SK-N-SH treated with all-trans-retinoic acid at 6 μM for 48 hours (cell line): ENCODE measurements around the gene USH2A.

Experiments
- ATAC-seq: fragments of 200-7000 bp; cut with Tn5 transposase; 3 replicates; pipeline ENCODE4 v1.9.1; 2020; ENCODE audit warnings: mild to moderate bottlenecking, moderate library complexity
- ARNTL ChIP-seq: fragments of 450-650 bp; formaldehyde crosslinking; IDR thresholded peaks from 2 replicates; pipeline ENCODE4 v1.5.0; 2020; ENCODE audit warnings: low read depth, mild to moderate bottlenecking, moderate library complexity, borderline replicate concordance
- BACH2 ChIP-seq: fragments of 250-450 bp; sonication (Bioruptor Pico); IDR thresholded peaks from 2 replicates; pipeline ENCODE4 v1.9.0; 2021; ENCODE audit warnings: mild to moderate bottlenecking, borderline replicate concordance
- CSDC2 ChIP-seq: fragments of 250-450 bp; sonication (Bioruptor Pico); IDR thresholded peaks from 2 replicates; pipeline ENCODE4 v1.5.0; 2020; ENCODE audit warnings: mild to moderate bottlenecking, moderate library complexity
- CSRNP3 ChIP-seq: fragments of 250-450 bp; sonication (Bioruptor Pico); IDR thresholded peaks from 2 replicates; pipeline ENCODE4 v1.5.1; 2021; ENCODE audit warnings: mild to moderate bottlenecking, moderate library complexity
- ESRRG ChIP-seq: fragments of 250-450 bp; sonication (Bioruptor Pico); IDR thresholded peaks from 2 replicates; pipeline ENCODE4 v1.6.1; 2021; ENCODE audit warnings: mild to moderate bottlenecking
- GLIS3 ChIP-seq: fragments of 250-450 bp; sonication (Bioruptor Pico); IDR thresholded peaks from 2 replicates; pipeline ENCODE4 v1.5.0; 2020; ENCODE audit warnings: mild to moderate bottlenecking, moderate library complexity
- ISL1 ChIP-seq: fragments of 250-450 bp; sonication (Bioruptor Pico); IDR thresholded peaks from 2 replicates; pipeline ENCODE4 v2.1.2; 2022; ENCODE audit warnings: mild to moderate bottlenecking, moderate library complexity
- OSR1 ChIP-seq: fragments of 250-450 bp; sonication (Bioruptor Pico); IDR thresholded peaks from 2 replicates; pipeline ENCODE4 v1.8.0; 2022; ENCODE audit warnings: moderate library complexity, mild to moderate bottlenecking, inconsistent platforms
- PATZ1 ChIP-seq: fragments of 250-450 bp; sonication (Bioruptor Pico); IDR thresholded peaks from 2 replicates; pipeline ENCODE4 v1.8.0; 2020; ENCODE audit warnings: mild to moderate bottlenecking, moderate library complexity, borderline replicate concordance
- POU6F1 ChIP-seq: fragments of 250-450 bp; sonication (Bioruptor Pico); IDR thresholded peaks from 2 replicates; pipeline ENCODE4 v1.8.0; 2021; ENCODE audit warnings: low read depth, mild to moderate bottlenecking, moderate library complexity, borderline replicate concordance
- PPARA ChIP-seq: fragments of 250-450 bp; sonication (Bioruptor Pico); IDR thresholded peaks from 2 replicates; pipeline ENCODE4 v1.5.0; 2020; ENCODE audit warnings: mild to moderate bottlenecking, borderline replicate concordance
- RARB ChIP-seq: fragments of 250-450 bp; sonication (Bioruptor Pico); IDR thresholded peaks from 2 replicates; pipeline ENCODE4 v1.8.0; 2021; ENCODE audit warnings: mild to moderate bottlenecking, moderate library complexity
- SNAI2 ChIP-seq: fragments of 250-450 bp; sonication (Bioruptor Pico); IDR thresholded peaks from 2 replicates; pipeline ENCODE4 v1.5.0; 2020; ENCODE audit warnings: mild to moderate bottlenecking, moderate library complexity
- TCF4 ChIP-seq: fragments of 250-450 bp; sonication (Bioruptor Pico); IDR thresholded peaks from 2 replicates; pipeline ENCODE4 v1.8.0; 2021; ENCODE audit warnings: mild to moderate bottlenecking, moderate library complexity, borderline replicate concordance
- ZC3H10 ChIP-seq: fragments of 250-450 bp; sonication (Bioruptor Pico); IDR thresholded peaks from 2 replicates; pipeline ENCODE4 v1.5.1; 2021; ENCODE audit warnings: mild to moderate bottlenecking, moderate library complexity
- ZFP3 ChIP-seq: fragments of 250-450 bp; sonication (Bioruptor Pico); IDR thresholded peaks from 2 replicates; pipeline ENCODE4 v1.5.0; 2020; ENCODE audit warnings: mild to moderate bottlenecking, moderate library complexity
- ZFP30 ChIP-seq: fragments of 450-650 bp; formaldehyde crosslinking; IDR thresholded peaks from 2 replicates; pipeline ENCODE4 v1.5.0; 2022; ENCODE audit warnings: mild to moderate bottlenecking, moderate library complexity
- ZNF565 ChIP-seq: fragments of 450-650 bp; formaldehyde crosslinking; conservative IDR thresholded peaks from 2 replicates; pipeline ENCODE4 v1.5.0; 2020; ENCODE audit warnings: low read depth, mild to moderate bottlenecking, moderate library complexity
- ZNF70 ChIP-seq: fragments of 450-650 bp; formaldehyde crosslinking; IDR thresholded peaks from 2 replicates; pipeline ENCODE4 v1.5.0; 2020; ENCODE audit warnings: mild to moderate bottlenecking, moderate library complexity
- ZNF8 ChIP-seq: fragments of 450-650 bp; formaldehyde crosslinking; IDR thresholded peaks from 2 replicates; pipeline ENCODE4 v1.5.0; 2020; ENCODE audit warnings: mild to moderate bottlenecking, moderate library complexity
- TF ChIP-seq, protein P1 (sequence below): fragments of 250-450 bp; sonication (Bioruptor Pico); IDR thresholded peaks from 2 replicates; pipeline ENCODE4 v1.5.0; 2020; ENCODE audit warnings: mild to moderate bottlenecking, moderate library complexity
- TF ChIP-seq, protein P2 (sequence below): fragments of 250-450 bp; sonication (Bioruptor Pico); IDR thresholded peaks from 2 replicates; pipeline ENCODE4 v1.5.1; 2020; ENCODE audit warnings: low read depth, mild to moderate bottlenecking, moderate library complexity

USH2A gene

GRCh38 chr1:216434232-216434631, 11.0 kb upstream of the USH2A start:
- TF ChIP-seq ZFP3 = no peak
- no peak for TF ChIP-seq ZNF565 (CRISPR knock-in tag)
- no peak for TF ChIP-seq ZNF70 (CRISPR knock-in tag)
- TF ChIP-seq ZNF8 = no peak
- no peak for TF ChIP-seq OSR1 (CRISPR knock-in tag)
- no peak for TF ChIP-seq CSRNP3 (CRISPR knock-in tag)
- no peak for TF ChIP-seq ZC3H10 (CRISPR knock-in tag)
- TF ChIP-seq RARB = no peak
- no peak for ATAC-seq

- ATAC-seq = no peak
- TF ChIP-seq ZFP30 (CRISPR knock-in tag) = no peak
- TF ChIP-seq OSR1 (CRISPR knock-in tag) = no peak
- no peak for TF ChIP-seq CSRNP3 (CRISPR knock-in tag)
- TF ChIP-seq, protein P1, sequence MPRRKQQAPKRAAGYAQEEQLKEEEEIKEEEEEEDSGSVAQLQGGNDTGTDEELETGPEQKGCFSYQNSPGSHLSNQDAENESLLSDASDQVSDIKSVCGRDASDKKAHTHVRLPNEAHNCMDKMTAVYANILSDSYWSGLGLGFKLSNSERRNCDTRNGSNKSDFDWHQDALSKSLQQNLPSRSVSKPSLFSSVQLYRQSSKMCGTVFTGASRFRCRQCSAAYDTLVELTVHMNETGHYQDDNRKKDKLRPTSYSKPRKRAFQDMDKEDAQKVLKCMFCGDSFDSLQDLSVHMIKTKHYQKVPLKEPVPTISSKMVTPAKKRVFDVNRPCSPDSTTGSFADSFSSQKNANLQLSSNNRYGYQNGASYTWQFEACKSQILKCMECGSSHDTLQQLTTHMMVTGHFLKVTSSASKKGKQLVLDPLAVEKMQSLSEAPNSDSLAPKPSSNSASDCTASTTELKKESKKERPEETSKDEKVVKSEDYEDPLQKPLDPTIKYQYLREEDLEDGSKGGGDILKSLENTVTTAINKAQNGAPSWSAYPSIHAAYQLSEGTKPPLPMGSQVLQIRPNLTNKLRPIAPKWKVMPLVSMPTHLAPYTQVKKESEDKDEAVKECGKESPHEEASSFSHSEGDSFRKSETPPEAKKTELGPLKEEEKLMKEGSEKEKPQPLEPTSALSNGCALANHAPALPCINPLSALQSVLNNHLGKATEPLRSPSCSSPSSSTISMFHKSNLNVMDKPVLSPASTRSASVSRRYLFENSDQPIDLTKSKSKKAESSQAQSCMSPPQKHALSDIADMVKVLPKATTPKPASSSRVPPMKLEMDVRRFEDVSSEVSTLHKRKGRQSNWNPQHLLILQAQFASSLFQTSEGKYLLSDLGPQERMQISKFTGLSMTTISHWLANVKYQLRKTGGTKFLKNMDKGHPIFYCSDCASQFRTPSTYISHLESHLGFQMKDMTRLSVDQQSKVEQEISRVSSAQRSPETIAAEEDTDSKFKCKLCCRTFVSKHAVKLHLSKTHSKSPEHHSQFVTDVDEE (CRISPR knock-in tag) = no peak
- no peak for TF ChIP-seq ISL1
- no peak for TF ChIP-seq ZFP3
- no peak for TF ChIP-seq PPARA (CRISPR knock-in tag)
- no peak for TF ChIP-seq ZNF565 (CRISPR knock-in tag)
- no peak for TF ChIP-seq GLIS3 (CRISPR knock-in tag)
- TF ChIP-seq RARB = no peak
- no peak for TF ChIP-seq POU6F1
- no peak for TF ChIP-seq SNAI2
- TF ChIP-seq, all 23 proteins: peak for 0
Observed at GRCh38 chr1:216433175-216433574, 9.9 kb upstream of the USH2A start.

GRCh38 chr1:216430744-216431143, 7.5 kb upstream of the USH2A start:
- no peak for ATAC-seq
- TF ChIP-seq PATZ1 = no peak
- no peak for TF ChIP-seq OSR1 (CRISPR knock-in tag)
- TF ChIP-seq POU6F1 = no peak
- no peak for TF ChIP-seq RARB
- TF ChIP-seq TCF4 = no peak
- TF ChIP-seq BACH2 (CRISPR knock-in tag) = no peak
- TF ChIP-seq PPARA (CRISPR knock-in tag) = no peak
- TF ChIP-seq ZC3H10 (CRISPR knock-in tag) = no peak
- TF ChIP-seq CSDC2 = no peak
- TF ChIP-seq CSRNP3 (CRISPR knock-in tag) = no peak
- TF ChIP-seq ARNTL (CRISPR knock-in tag) = no peak
- no peak for TF ChIP-seq ESRRG
- TF ChIP-seq GLIS3 (CRISPR knock-in tag) = no peak
- TF ChIP-seq, protein P2, sequence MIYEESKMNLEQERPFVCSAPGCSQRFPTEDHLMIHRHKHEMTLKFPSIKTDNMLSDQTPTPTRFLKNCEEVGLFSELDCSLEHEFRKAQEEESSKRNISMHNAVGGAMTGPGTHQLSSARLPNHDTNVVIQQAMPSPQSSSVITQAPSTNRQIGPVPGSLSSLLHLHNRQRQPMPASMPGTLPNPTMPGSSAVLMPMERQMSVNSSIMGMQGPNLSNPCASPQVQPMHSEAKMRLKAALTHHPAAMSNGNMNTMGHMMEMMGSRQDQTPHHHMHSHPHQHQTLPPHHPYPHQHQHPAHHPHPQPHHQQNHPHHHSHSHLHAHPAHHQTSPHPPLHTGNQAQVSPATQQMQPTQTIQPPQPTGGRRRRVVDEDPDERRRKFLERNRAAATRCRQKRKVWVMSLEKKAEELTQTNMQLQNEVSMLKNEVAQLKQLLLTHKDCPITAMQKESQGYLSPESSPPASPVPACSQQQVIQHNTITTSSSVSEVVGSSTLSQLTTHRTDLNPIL (CRISPR knock-in tag) = no peak
